GM12801 (cell line): ENCODE results near the gene TP73.

ENCODE experiments used
- CTCF ChIP-seq: IDR thresholded peaks from one replicate; pipeline ENCODE4 v1.5.1; 2011; ENCODE audit warnings: control low read depth; ENCODE audit not compliant: insufficient read length; ENCODE audit errors: extremely low read depth

TP73 gene

DNA sequence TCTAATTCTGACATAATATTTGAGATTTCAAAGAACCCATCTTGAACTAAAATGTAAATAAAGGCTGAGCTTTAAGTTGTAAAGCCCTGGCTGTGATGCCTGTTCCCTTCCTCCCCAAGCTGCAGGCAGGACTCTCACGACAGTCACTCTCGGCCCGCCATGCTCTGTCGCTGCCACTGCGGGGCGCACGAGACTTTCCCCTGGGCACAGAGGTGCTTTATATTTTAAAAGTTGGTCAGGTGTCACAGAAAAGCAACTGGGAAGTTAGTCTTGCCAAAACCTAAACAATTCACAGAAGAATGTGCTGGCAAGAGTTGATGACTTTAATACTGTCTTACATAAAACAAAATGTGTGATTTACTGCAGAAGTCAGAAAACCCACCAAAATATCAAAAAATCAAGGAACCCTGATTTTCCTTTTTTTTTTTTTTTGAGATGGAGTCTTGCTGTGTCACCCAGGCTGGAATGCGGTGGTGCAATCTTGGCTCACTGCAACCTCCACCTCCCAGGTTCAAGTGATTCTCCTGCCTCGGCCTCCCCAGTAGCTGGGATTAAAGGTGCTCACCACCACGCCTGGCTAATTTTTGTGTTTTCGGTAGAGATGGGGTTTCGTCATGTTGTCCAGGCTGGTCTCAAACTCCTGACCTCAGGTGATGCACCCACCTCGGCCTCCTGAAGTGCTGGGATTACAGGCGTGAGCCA lies 133.3 kb downstream of the TP73 start:
- no peak for TF ChIP-seq CTCF
